H9 (cell line): ENCODE data around the gene RUNX2. TPM values are rescaled to one million over a fixed set of nuclear protein-coding genes. Genes with fewer than 3 reads are reported as not detected.

Source experiments
- DNase-seq: peaks from one replicate; pipeline ENCODE4 v3.0.0-alpha.2; 2017
- H2AFZ ChIP-seq: one replicate; pipeline ENCODE4 v1.6.1; 2013; ENCODE audit warnings: mild to moderate bottlenecking, low read length, control low read depth, moderate library complexity
- H2AK5ac ChIP-seq: 2 replicates; pipeline ENCODE4 v1.6.1; 2013; ENCODE audit warnings: low read length, control low read depth, mixed read lengths; ENCODE audit not compliant: insufficient read length
- H2BK120ac ChIP-seq: one replicate; pipeline ENCODE4 v1.6.1; 2013; ENCODE audit warnings: low read depth, mild to moderate bottlenecking, low read length, control low read depth, inconsistent platforms; ENCODE audit not compliant: poor library complexity, severe bottlenecking
- H2BK12ac ChIP-seq: 2 replicates; pipeline ENCODE4 v1.6.1; 2013; ENCODE audit warnings: low read length, control low read depth, mixed read lengths, low read depth; ENCODE audit not compliant: insufficient read length
- H2BK15ac ChIP-seq: 2 replicates; pipeline ENCODE4 v1.6.1; 2013; ENCODE audit warnings: low read depth, low read length, control low read depth
- H2BK20ac ChIP-seq: one replicate; pipeline ENCODE4 v1.6.1; 2013; ENCODE audit warnings: low read depth, mild to moderate bottlenecking, low read length, control low read depth, inconsistent platforms; ENCODE audit not compliant: poor library complexity, severe bottlenecking
- H2BK5ac ChIP-seq: 2 replicates; pipeline ENCODE4 v1.6.1; 2013; ENCODE audit warnings: low read length, control low read depth, mixed read lengths; ENCODE audit not compliant: insufficient read length
- H3K14ac ChIP-seq: 2 replicates; pipeline ENCODE4 v1.6.1; 2013; ENCODE audit warnings: low read length, control low read depth; ENCODE audit not compliant: insufficient read depth
- H3K18ac ChIP-seq: 2 replicates; pipeline ENCODE4 v1.6.1; 2013; ENCODE audit warnings: low read depth, mild to moderate bottlenecking, mixed read lengths, low read length, control low read depth; ENCODE audit not compliant: insufficient read length
- H3K23ac ChIP-seq: 2 replicates; pipeline ENCODE4 v1.6.1; 2013; ENCODE audit warnings: low read length, control low read depth, mixed read lengths, low read depth; ENCODE audit not compliant: insufficient read length
- H3K23me2 ChIP-seq: 2 replicates; pipeline ENCODE4 v1.6.1; 2013; ENCODE audit warnings: low read depth, mild to moderate bottlenecking, mixed read lengths, low read length, control low read depth; ENCODE audit not compliant: insufficient read length, poor library complexity, severe bottlenecking
- H3K27ac ChIP-seq: 2 replicates; pipeline ENCODE4 v1.5.1; 2013; ENCODE audit warnings: low read length, control low read depth, mixed read lengths, low read depth; ENCODE audit not compliant: insufficient read length
- H3K27me3 ChIP-seq: 2 replicates; pipeline ENCODE4 v1.6.1; 2013; ENCODE audit warnings: low read length, control low read depth, inconsistent platforms; ENCODE audit not compliant: insufficient read depth
- H3K4ac ChIP-seq: 2 replicates; pipeline ENCODE4 v1.6.1; 2013; ENCODE audit warnings: low read depth, mild to moderate bottlenecking, control low read depth, inconsistent platforms, low read length, moderate library complexity
- H3K4me1 ChIP-seq: 2 replicates; pipeline ENCODE4 v1.6.1; 2013; ENCODE audit warnings: low read length, control low read depth, inconsistent platforms; ENCODE audit not compliant: insufficient read depth
- H3K4me2 ChIP-seq: 2 replicates; pipeline ENCODE4 v1.6.1; 2013; ENCODE audit warnings: low read length, control low read depth, mixed read lengths; ENCODE audit not compliant: insufficient read length, insufficient read depth
- H3K56ac ChIP-seq: 2 replicates; pipeline ENCODE4 v1.6.1; 2013; ENCODE audit warnings: low read depth, mild to moderate bottlenecking, mixed read lengths, low read length, control low read depth; ENCODE audit not compliant: insufficient read length
- H3K79me1 ChIP-seq: 2 replicates; pipeline ENCODE4 v1.6.1; 2013; ENCODE audit warnings: low read depth, mild to moderate bottlenecking, moderate library complexity, low read length, control low read depth, inconsistent platforms; ENCODE audit not compliant: insufficient read depth, poor library complexity, severe bottlenecking
- H3K79me2 ChIP-seq: 2 replicates; pipeline ENCODE4 v1.6.1; 2013; ENCODE audit warnings: low read length, control low read depth, inconsistent platforms; ENCODE audit not compliant: insufficient read depth
- H3K9ac ChIP-seq: 2 replicates; pipeline ENCODE4 v1.6.1; 2013; ENCODE audit warnings: low read length, control low read depth, mixed read lengths; ENCODE audit not compliant: insufficient read length; ENCODE audit errors: extremely low read depth
- H3K9me3 ChIP-seq: one replicate; pipeline ENCODE4 v1.6.1; 2013; ENCODE audit warnings: low read depth, low read length, inconsistent platforms; ENCODE audit not compliant: control insufficient read depth
- H3T11ph ChIP-seq: one replicate; pipeline ENCODE4 v1.6.1; 2013; ENCODE audit warnings: mild to moderate bottlenecking, low read length, control low read depth, inconsistent platforms
- H4K20me1 ChIP-seq: one replicate; pipeline ENCODE4 v1.6.1; 2013; ENCODE audit not compliant: control insufficient read depth, insufficient read length, insufficient read depth
- H4K5ac ChIP-seq: 2 replicates; pipeline ENCODE4 v1.6.1; 2013; ENCODE audit warnings: low read depth, mild to moderate bottlenecking, mixed read lengths, low read length, control low read depth; ENCODE audit not compliant: insufficient read length
- H4K8ac ChIP-seq: replicated peaks from 2 replicates; pipeline ENCODE4 v1.6.1; 2013; ENCODE audit warnings: low read length, control low read depth, mixed read lengths, low read depth; ENCODE audit not compliant: insufficient read length
- H4K91ac ChIP-seq: 2 replicates; pipeline ENCODE4 v1.6.1; 2013; ENCODE audit warnings: low read depth, mild to moderate bottlenecking, moderate library complexity, mixed read lengths, low read length, control low read depth; ENCODE audit not compliant: insufficient read length
- H3K27ac Mint-ChIP-seq, 3 experiments: 2 replicates in 2 of 3; 3 replicates in 1 of 3; pipeline ENCODE4 v1.8.0; 2020 to 2021; ENCODE audit warnings: mixed read lengths in 3 of 3, mild to moderate bottlenecking in 1 of 3, moderate library complexity in 1 of 3
- H3K27me3 Mint-ChIP-seq: 2 replicates; pipeline ENCODE4 v1.8.0; 2021; ENCODE audit warnings: low read depth, mild to moderate bottlenecking, moderate library complexity, mixed read lengths
- H3K36me3 Mint-ChIP-seq, 3 experiments: 2 replicates in 2 of 3; 3 replicates in 1 of 3; pipeline ENCODE4 v1.8.0; 2020 to 2021; ENCODE audit warnings: low read depth in 3 of 3, mixed read lengths in 3 of 3; ENCODE audit not compliant: insufficient read depth in 1 of 3
- H3K4me1 Mint-ChIP-seq, 2 experiments: 2 replicates each; pipeline ENCODE4 v1.8.0; 2020; ENCODE audit warnings: mixed read lengths in 2 of 2
- H3K4me3 Mint-ChIP-seq, 2 experiments: 2 replicates in 1 of 2; 3 replicates in 1 of 2; pipeline ENCODE4 v1.8.0; 2020 to 2021; ENCODE audit warnings: mild to moderate bottlenecking in 2 of 2, mixed read lengths in 2 of 2, moderate library complexity in 1 of 2
- H3K9me3 Mint-ChIP-seq, 2 experiments: 2 replicates in 1 of 2; 3 replicates in 1 of 2; pipeline ENCODE4 v1.8.0; 2020; ENCODE audit warnings: mild to moderate bottlenecking in 2 of 2, mixed read lengths in 2 of 2, moderate library complexity in 1 of 2
- CTCF ChIP-seq: fragments of 200-600 bp; sonication (generic); conservative IDR thresholded peaks from 3 replicates; pipeline ENCODE4 v1.8.0; 2021; ENCODE audit warnings: antibody characterized with exemption, mild to moderate bottlenecking
- WGBS: extraction: QIAGEN DNeasy Blood & Tissue Kit; methylation state at CpG from one replicate; pipeline ENCODE4 v1.1.7; 2013; ENCODE audit warnings: missing lambda C conversion rate, low lambda C conversion rate, mixed read lengths; ENCODE audit not compliant: insufficient read length; ENCODE audit errors: extremely low coverage; 5-methylcytosine and 5-hydroxymethylcytosine counted together
- total RNA-seq: library from RNA; stranded (reverse); gene quantifications from 2 replicates; pipeline ENCODE4 v1.2.1, GENCODE V29; 2021

RUNX2 gene
- total RNA-seq, 1 experiment from 2014 or later = 0.15 TPM

DNA sequence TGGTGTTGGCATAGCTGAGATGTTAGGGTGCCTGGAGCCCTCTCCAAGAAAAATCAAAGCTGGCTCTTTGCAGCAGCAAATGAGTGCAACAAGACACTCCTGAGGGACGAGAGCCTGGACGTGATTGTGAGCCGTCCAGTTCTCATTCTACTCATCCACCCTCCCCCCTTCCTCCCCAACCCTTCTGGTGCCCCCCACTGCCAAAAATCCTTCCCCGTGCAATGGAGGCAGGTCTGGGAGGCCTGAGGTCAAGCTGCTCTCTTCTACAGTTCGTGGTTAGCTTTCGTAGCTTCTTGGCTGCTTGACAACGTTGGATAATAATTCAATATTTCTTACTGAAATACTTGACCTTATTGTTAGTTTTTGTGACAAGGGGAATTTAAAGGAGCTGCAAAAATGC lies 234.9 kb downstream of the RUNX2 start:
- Histone ChIP-seq H3K27ac (no peak overlapping the region), H2AK5ac (no peak overlapping the region), H2BK5ac (no peak overlapping the region), H3T11ph (no peak overlapping the region), H3K23me2 (no peaks in the 10 kb centered on the region), H2BK12ac (no peak overlapping the region), H2BK120ac (no peak overlapping the region), H3K79me2 (no peaks in the 10 kb centered on the region), H2BK20ac (no peak overlapping the region), H3K4ac (no peak overlapping the region), H3K56ac (no peak overlapping the region), H2BK15ac (no peak overlapping the region), H3K79me1 (no peaks in the 10 kb centered on the region), H3K9me3 (no peaks in the 10 kb centered on the region), H4K20me1 (no peaks in the 10 kb centered on the region), H3K23ac (no peak overlapping the region), H4K8ac (no peak overlapping the region), H2AFZ (no peak overlapping the region), H3K18ac (no peak overlapping the region), H4K5ac (no peak overlapping the region), H4K91ac (no peak overlapping the region), H3K4me2 (no peak overlapping the region), H3K4me1 (no peaks in the 10 kb centered on the region), H3K27me3 (no peaks in the 10 kb centered on the region), H3K14ac (no peak overlapping the region), H3K9ac (no peak overlapping the region)
- no peak for DNase-seq
- no CpG with 5 or more reads among the region's 7 CpGs for WGBS
- Mint-ChIP-seq H3K4me1 (peaks cover 7% of the 10 kb centered on the region in 2 experiments; a peak in 3 of 4 replicates), H3K36me3 (no peaks in the 10 kb centered on the region), H3K27me3 (peaks cover 27% of the 10 kb centered on the region), H3K4me3 (no peak overlapping the region), H3K27ac (no peak overlapping the region), H3K9me3 (no peaks in the 10 kb centered on the region)
- TF ChIP-seq CTCF = no peak
